Mesothelial cell of epicardium (in vitro differentiated cells): ENCODE results near the gene DPYD. TPM values are rescaled to one million over a fixed set of nuclear protein-coding genes. Genes with fewer than 3 reads are reported as not detected.

Experiments used
- DNase-seq, 2 experiments: peaks; one replicate each; pipeline ENCODE4 v3.0.0; 2021; ENCODE audit warnings: low spot score in 2 of 2; ENCODE audit not compliant: unreplicated experiment in 2 of 2
- H3K27ac Mint-ChIP-seq: 2 replicates; pipeline ENCODE4 v1.8.0; 2021; ENCODE audit warnings: mixed read lengths
- H3K27me3 Mint-ChIP-seq: 2 replicates; pipeline ENCODE4 v1.8.0; 2021; ENCODE audit warnings: low read depth, mixed read lengths
- H3K36me3 Mint-ChIP-seq: 2 replicates; pipeline ENCODE4 v1.8.0; 2021; ENCODE audit warnings: mixed read lengths
- H3K4me1 Mint-ChIP-seq: 2 replicates; pipeline ENCODE4 v1.8.0; 2021; ENCODE audit warnings: mixed read lengths
- H3K4me3 Mint-ChIP-seq: 2 replicates; pipeline ENCODE4 v1.8.0; 2021; ENCODE audit warnings: mild to moderate bottlenecking, moderate library complexity, mixed read lengths
- H3K9me3 Mint-ChIP-seq: 2 replicates; pipeline ENCODE4 v1.8.0; 2021; ENCODE audit warnings: mixed read lengths
- total RNA-seq: library from RNA; stranded (reverse); gene quantifications from 3 replicates; pipeline ENCODE4 v1.2.1, GENCODE V29; 2021
- TF ChIP-seq, protein P1 (sequence below): fragments of 200-600 bp; sonication (generic); IDR thresholded peaks from one replicate; pipeline ENCODE4 v1.5.0; 2021; ENCODE audit warnings: antibody characterized with exemption; ENCODE audit not compliant: unreplicated experiment

Gene DPYD
- total RNA-seq, 1 donor from 2014 or later: 13.3 TPM

DNA sequence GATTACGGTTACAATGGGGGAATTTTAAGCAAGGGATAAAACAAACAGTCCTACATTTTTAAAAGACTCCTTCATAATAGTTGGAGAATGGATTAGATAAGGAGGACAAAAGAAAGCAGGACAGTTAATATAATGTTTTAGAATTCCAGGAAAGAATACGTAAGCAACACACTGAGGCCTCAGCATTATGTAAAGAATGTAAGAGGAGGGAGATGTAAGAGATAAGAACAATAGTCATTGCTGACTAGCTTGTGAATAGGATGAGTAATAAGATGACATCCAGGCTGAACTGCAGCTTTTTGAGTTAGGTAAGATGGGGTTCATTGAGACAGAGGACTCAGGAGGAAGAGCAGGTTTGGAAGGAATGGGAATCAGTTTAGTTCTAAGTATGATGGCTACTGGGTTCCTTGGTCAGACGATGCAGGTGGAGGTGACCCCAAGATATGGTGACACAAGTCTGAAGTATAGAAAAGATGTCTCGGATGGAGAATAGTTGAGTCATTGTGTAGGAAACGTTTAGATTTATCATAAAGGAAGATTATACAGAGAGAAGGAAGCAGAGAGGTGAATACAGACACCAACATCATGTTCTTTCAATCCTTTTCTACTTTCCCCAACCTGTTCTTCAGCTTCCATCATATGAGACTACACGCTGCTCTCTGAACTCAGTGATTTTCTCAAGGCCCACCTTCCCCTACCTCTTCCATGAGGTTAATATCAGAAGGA, 826.4 kb downstream of the DPYD start:
- Mint-ChIP-seq H3K27ac (no peak overlapping the region), H3K4me1 (peaks cover 22% of the 10 kb centered on the region), H3K36me3 (peaks cover 2% of the 10 kb centered on the region), H3K9me3 (peaks cover 3% of the 10 kb centered on the region), H3K4me3 (no peak overlapping the region), H3K27me3 (no peaks in the 10 kb centered on the region)
- no peak for DNase-seq
- TF ChIP-seq, protein P1, sequence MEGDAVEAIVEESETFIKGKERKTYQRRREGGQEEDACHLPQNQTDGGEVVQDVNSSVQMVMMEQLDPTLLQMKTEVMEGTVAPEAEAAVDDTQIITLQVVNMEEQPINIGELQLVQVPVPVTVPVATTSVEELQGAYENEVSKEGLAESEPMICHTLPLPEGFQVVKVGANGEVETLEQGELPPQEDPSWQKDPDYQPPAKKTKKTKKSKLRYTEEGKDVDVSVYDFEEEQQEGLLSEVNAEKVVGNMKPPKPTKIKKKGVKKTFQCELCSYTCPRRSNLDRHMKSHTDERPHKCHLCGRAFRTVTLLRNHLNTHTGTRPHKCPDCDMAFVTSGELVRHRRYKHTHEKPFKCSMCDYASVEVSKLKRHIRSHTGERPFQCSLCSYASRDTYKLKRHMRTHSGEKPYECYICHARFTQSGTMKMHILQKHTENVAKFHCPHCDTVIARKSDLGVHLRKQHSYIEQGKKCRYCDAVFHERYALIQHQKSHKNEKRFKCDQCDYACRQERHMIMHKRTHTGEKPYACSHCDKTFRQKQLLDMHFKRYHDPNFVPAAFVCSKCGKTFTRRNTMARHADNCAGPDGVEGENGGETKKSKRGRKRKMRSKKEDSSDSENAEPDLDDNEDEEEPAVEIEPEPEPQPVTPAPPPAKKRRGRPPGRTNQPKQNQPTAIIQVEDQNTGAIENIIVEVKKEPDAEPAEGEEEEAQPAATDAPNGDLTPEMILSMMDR: no peak

DNA sequence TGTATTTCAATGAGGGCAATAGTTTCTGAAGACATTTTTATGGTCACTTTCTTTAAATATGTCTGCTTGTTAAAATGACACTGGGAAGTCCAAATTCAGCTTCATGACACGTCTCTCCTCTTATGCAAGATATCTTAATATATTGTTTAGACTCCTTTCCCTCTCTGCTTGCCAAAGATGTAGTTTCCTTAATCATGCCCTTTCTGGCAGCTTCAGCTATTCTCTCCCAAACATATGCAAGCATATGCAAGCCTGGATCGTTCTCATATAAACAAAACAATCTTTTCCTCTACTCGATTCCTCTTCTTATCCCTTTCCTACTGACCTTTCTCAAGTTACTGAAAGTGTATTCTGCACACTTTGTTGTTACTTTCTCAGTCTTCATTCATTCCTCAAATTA, 827.1 kb downstream of the DPYD start:
- Mint-ChIP-seq H3K9me3 (peaks cover 3% of the 10 kb centered on the region), H3K36me3 (peaks cover 2% of the 10 kb centered on the region), H3K27ac (no peak overlapping the region), H3K4me1 (peaks cover 22% of the 10 kb centered on the region), H3K4me3 (no peak overlapping the region), H3K27me3 (no peaks in the 10 kb centered on the region)
- TF ChIP-seq, protein P1: no peak
- DNase-seq: no peak

DNA sequence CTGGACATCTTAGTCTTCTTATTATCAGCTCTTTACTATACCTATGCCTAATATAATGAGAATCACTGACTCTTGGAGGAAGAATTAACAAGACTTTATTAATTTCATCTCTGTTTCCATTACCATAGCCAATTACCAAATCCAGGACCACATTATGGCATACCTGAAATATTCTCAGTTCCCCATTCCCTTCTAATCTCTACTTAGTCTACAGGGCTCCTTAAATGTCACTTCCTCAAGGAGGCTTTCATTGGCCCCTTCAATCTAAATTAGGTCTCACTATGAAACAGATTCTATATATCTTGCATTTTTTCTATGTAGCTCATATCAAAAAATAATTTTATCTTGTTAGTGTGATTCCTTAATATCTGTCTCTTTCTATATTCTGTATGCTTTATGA, 828.0 kb downstream of the DPYD start:
- peaks cover 22% of the 10 kb centered on the region for H3K4me1 Mint-ChIP-seq
- DNase-seq: no peak
- H3K36me3 Mint-ChIP-seq: peaks cover 2% of the 10 kb centered on the region
- peaks cover 3% of the 10 kb centered on the region for H3K9me3 Mint-ChIP-seq
- no peaks in the 10 kb centered on the region for H3K27me3 Mint-ChIP-seq
- TF ChIP-seq, protein P1: no peak
- no peak overlapping the region for H3K4me3 Mint-ChIP-seq
- no peak overlapping the region for H3K27ac Mint-ChIP-seq

DNA sequence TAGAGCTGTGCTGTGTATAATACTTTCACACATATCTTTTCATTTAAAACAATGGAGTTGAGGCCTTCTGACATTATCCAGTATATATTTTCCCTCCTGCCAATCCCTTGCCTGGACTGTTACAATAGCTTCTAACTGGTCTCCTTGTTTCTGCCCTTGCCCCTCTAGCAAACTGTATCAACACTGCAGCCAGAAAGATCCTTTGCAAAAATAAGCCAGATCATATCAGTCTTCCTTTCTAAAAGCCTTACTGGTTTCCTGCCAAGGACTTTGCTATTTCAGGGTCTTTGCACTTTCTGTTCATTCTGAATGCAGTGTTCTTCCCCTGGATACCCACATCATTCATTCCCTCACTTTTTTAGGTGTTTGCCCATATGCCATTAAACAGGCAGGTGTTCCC, 829.2 kb downstream of the DPYD start:
- Mint-ChIP-seq H3K36me3 (peaks cover under 1% of the 10 kb centered on the region), H3K27me3 (no peaks in the 10 kb centered on the region)
- TF ChIP-seq, protein P1: no peak

DNA sequence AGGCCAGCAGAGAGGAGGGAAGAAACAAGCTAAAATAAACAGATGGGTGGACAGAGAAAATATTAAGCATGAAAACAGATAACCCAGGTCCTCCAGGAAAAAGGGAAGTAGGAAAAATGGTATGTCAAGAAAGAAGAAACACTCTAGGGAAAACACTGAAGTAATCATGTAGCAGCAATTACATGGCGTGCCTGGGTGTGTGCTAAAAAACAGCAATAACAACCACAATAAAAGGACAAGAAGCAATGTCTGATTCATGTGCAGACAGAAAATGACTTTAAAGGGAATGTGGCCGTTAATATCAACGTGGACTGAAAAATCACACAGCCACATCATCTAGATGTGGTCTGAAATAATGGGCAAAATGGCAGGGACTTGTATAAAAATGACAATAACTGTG, 829.6 kb downstream of the DPYD start:
- H3K27ac Mint-ChIP-seq: no peak overlapping the region
- no peaks in the 10 kb centered on the region for H3K9me3 Mint-ChIP-seq
- TF ChIP-seq, protein P1: no peak
- no peaks in the 10 kb centered on the region for H3K27me3 Mint-ChIP-seq
- H3K36me3 Mint-ChIP-seq: no peaks in the 10 kb centered on the region
- DNase-seq: no peak
- no peak overlapping the region for H3K4me3 Mint-ChIP-seq
- H3K4me1 Mint-ChIP-seq: peaks cover 22% of the 10 kb centered on the region

More for the DNA sequence above, 829.2 kb downstream of the DPYD start:
- Mint-ChIP-seq H3K9me3 (peaks cover under 1% of the 10 kb centered on the region), H3K4me3 (no peak overlapping the region), H3K27ac (no peak overlapping the region), H3K4me1 (peaks cover 22% of the 10 kb centered on the region)
- DNase-seq: no peak
